GM18861 (cell line): ENCODE results near the gene SORL1.

ENCODE experiments used
- ATAC-seq: cut with Tn5 transposase; IDR thresholded peaks from one replicate; pipeline ENCODE4 v1.9.1; 2021; ENCODE audit not compliant: unreplicated experiment

Gene SORL1

GRCh38 chr11:121534131-121535093 lies 82.3 kb downstream of the SORL1 start:
- ATAC-seq: no peak

DNA sequence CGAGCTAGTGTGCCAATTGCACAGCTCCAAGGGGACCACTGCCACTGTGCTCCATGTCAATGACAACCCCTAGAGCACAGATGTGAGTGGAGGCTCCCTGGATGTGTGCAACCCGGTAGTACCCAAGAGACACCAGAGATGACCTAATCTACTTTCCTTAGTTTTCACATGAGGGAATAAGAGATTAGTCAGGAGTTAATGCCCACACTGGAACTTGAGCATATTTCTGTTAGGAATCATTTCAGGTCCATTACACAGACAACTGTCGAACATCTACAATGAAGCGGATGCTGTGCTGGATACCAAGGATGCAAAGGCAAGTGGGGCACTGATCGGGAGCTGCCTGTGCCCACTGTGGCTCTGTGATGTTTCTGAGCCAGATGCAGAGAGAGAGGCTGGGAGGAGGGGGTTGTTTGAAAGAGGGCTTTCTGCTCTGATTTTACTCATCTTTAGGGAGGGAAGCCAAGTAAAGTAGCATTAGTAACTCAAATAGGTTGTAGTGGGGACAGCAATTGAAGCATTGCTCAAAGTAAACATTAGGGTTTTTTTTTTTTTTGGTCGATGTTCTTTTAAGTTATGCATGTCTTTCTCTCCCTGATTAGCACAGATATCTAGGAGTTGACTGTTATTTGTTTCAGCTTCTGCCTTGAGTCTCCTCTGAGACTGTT lies 83.1 kb downstream of the SORL1 start:
- ATAC-seq: no peak

DNA sequence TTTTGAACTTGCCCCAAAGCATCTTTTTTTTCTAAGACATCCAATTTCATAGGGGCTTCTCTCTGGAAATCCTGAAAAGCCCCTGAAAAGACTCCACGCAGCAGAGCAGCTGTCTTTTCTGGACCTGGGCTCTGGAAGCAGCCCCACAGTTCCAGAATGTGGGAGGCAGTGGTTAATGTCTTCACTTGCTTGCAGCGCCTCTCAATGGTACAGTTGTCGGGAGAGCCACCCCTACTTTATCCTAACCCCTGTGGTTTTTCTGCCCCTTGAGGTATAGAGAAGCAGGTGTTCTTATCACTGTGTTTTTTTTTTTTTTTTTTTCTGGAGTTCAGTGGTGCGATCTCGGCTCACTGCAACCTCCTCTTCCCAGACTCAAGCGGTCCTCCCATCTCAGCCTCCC lies 84.0 kb downstream of the SORL1 start:
- ATAC-seq: no peak

DNA sequence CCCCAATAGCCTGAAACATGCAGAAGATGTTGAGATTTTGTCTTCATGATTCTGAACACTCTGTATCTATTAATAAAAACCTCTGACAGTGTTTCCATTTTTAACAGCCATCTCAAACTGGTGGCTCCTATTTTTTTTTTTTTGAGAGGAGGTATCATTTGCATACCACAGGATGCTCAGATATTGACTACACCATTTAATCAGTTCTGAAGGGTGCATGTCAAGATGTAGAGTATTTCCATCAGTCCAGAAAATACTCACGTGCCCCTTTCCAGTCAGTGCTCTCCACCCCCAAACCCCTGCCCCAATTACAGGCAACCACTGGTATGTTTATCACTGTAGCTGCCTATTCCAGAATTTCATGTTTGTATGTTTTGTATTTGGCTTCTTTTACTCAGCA lies 85.9 kb downstream of the SORL1 start:
- peak; percentile 56 for ATAC-seq

DNA sequence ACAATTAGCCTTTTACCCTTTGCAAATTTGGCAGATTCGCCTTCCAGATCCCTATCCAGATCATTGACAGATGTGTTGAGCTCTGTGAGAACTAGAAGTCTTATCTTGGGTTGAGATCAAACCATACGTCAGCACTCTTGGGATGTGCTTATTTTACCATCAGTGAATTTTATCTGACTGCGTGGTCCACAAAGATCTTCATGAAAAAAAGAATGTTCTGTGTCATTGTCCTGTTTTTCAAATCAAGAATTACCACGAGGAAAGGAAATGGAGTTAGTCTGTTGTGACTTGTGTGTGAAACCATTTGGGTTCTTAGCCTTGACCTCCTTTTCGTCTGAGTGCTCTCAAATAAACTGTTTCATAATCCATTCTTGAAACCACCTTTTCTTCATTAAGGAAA lies 86.9 kb downstream of the SORL1 start:
- ATAC-seq: no peak

GRCh38 chr11:121540627-121541026 lies 88.5 kb downstream of the SORL1 start:
- peak; percentile 44 for ATAC-seq

DNA sequence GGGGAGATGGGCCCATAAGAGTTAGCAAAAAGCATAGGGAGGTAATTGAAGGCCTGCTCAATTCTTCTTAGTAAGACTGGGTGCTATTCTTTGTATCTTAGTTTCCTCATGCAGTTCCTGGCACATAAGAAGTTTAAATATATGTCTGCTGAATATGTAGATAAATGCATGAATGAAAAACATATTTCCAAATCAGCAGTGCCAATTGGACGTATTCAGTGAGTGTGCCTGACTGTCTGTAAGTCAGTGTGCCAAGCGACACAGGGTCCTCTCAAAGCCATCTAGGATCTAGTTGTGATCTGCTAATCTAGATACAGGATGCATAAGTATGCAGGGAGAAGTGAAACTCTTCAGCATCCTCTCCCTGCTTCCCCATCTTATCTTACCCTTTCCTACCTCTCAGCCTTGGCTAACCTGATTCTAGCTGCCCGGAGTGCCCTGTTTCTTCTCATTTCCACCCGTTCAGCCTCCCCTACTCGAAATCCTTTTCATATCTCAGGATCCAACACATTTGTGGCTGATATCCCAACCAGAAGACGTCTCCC lies 91.8 kb downstream of the SORL1 start:
- no peak for ATAC-seq

DNA sequence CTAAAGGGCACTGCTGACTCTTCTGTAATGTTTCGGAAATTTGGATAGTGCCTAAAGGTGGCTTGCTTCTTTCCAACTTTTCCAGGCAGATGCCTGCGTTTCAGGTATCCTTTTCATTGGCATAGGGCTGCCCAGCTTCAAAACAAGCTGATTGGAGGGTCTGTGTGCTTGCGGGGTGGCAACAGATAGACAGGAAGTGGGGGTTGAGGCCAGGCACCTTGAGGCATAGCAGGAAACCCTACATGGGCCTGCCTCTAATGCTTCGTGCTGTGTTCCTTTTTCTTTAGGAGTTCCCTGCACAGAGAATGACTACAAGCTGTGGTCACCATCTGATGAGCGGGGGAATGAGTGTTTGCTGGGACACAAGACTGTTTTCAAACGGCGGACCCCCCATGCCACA lies 92.8 kb downstream of the SORL1 start:
- no peak for ATAC-seq

GRCh38 chr11:121547574-121547973 lies 95.5 kb downstream of the SORL1 start:
- ATAC-seq: no peak

DNA sequence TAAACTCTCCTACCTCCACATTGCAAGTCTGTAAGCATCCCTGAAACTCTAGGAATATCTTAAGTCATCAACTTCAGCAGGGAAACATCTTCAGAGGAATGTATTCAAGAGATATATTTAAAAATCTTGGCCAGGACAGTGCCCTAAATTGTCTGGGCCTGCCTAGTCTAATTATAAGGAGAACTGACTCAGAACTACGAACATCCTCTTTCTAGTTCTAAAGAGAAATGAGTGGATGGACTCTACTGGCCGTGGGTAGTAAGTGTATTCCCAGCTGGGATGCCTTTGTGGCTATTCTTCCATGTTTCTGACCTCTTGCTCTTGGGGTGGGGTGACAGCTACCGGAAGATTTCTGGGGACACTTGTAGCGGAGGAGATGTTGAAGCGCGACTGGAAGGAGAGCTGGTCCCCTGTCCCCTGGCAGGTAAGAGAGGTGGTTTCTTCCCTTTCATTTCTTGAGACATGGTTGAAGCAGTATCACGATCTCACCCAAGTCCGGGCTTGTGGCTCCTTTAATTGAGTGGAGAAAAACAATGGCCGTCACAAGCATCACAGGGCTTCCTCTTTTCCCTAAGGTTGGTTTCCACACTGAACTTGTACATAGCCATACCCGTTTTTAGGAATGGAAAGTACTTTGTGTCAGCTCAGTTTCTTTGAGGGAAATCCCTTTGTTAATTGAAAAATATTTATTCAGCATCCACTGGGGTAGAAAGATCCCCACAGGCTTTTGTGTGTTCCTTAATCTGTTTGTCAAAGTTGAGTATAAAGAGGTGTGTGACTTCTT lies 98.3 kb downstream of the SORL1 start:
- ATAC-seq: no peak

GRCh38 chr11:121551463-121551862 lies 99.3 kb downstream of the SORL1 start:
- ATAC-seq: no peak

GRCh38 chr11:121552154-121552553 lies 100.0 kb downstream of the SORL1 start:
- ATAC-seq: no peak

DNA sequence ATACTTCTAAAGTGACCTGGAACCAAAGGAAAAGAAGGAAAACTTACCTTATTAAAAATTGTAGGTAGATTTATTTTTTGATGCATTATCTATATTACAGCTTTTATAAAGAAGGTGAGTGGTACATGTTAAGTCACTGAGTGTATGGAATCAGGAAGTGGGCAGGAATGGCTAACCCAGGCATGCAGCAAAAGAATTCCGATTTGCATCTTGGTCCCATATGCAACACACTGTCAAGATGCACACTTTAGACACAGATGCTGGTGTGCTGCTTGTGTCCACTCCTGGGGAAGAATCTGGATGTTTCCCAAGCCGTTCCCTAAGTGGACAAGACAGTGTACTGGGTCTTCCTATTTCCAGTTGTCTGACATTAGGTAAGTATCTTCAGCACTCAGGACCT lies 100.5 kb downstream of the SORL1 start:
- no peak for ATAC-seq

- no peak for ATAC-seq
Measured at GRCh38 chr11:121553389-121553788, 101.3 kb downstream of the SORL1 start.

DNA sequence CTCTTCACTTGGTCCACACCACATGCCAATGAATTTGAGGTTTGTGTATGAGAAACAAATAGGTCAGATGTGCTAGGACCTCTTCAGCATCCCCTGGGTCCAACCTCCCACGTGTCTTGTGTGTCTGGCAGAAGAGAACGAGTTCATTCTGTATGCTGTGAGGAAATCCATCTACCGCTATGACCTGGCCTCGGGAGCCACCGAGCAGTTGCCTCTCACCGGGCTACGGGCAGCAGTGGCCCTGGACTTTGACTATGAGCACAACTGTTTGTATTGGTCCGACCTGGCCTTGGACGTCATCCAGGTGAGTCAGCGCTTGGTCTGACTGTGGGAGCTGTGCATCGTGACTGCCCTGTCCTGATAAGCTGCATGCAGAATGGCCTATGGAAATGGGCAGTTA lies 101.7 kb downstream of the SORL1 start:
- ATAC-seq: no peak

- no peak for ATAC-seq
Measured at GRCh38 chr11:121554552-121554951, 102.4 kb downstream of the SORL1 start.

DNA sequence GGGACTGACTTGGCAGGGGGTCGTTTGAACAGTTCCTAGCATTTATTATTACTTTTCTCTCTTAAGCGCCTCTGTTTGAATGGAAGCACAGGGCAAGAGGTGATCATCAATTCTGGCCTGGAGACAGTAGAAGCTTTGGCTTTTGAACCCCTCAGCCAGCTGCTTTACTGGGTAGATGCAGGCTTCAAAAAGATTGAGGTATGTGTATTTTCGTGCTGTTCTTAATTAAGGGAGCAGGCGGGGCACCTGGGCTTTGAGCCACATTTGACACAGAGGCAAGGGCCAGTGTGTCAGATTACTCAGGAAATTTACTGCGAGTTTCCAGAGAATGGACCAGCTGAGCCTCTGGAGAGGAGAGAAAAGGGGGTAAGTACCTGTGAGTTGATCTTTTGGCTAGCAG lies 103.0 kb downstream of the SORL1 start:
- no peak for ATAC-seq

- ATAC-seq: no peak
Measured at GRCh38 chr11:121556937-121557336, 104.8 kb downstream of the SORL1 start.

DNA sequence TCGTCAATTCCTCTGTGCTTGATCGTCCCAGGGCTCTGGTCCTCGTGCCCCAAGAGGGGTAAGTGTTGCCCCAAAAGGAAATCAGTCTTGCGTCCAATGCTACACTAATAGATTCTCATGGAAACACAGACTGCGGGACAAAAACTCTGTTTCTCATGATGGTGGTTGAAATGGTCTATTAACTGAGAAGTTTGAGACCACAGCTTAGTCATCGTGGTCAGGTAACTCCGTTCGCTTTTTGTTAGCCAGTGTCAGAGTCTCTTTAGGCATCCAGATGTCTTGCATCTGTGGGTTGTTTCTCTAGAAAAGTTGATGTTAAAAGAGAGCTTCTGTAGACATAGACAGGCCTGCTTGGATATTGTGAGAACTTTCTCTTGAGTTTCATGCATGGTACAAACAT lies 105.2 kb downstream of the SORL1 start:
- peak; percentile 89 for ATAC-seq

DNA sequence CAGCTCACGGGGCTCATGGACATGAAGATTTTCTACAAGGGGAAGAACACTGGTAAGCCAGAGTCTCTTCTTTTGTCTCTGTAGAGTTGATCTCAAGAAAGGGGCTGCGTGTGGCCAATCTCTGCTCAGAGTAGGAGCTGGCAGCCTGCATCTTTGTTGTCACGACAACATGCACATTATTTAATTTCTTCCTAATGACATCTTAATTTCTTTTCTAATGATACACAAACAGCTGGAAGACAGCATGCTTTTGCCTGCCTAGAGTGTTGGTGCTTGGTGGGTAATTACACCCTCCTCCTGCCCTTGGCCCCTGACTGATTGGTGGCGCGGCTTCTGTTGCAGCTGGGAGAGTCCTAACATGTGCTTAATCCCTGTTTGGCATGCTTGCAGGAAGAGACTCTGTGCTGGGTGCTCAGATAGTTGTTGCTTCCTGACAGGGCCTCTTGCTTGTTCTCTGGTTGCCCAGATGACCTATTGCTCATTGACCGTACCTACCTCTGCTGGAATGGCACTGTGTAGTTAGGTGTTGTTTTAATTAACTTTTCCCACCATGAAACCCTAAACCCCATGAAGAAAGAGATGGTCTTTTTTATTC lies 107.6 kb downstream of the SORL1 start:
- ATAC-seq: no peak

DNA sequence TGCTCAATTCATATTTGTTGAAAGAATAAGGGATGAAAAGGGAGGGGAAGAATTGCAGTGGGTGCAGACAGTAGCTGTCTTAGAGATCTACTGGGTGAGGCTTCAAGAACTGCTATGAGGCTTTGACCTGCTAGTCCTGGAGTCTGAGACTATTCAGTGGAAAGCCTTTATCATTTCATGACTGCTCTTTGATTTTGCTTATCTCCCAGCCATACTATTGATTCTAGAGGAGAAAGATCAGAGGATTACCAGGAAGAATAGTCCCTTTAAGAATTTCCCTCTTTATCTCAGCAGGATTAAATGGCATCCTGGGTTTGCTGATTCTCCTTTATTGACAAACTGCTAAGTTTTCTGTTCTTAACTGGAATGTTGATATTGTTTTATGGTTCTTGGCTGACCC lies 108.1 kb downstream of the SORL1 start:
- ATAC-seq: no peak
